Caki2 (cell line): ENCODE measurements around the gene B3GLCT. TPM values are rescaled to one million over a fixed set of nuclear protein-coding genes. Genes with fewer than 3 reads are reported as not detected.
A peak's percentile ranks its signal among the peaks of the same experiment; 100 is the strongest.

Source experiments
- DNase-seq: peaks from one replicate; pipeline ENCODE4 v3.0.0-alpha.2; 2015; ENCODE audit warnings: low read depth
- in situ Hi-C: cut with HindIII; loops from 2 replicates; pipeline ENCODE4 v1.10.0; 2016; ENCODE audit warnings: low sequenced_read_pairs, low pct_unique_long_range_greater_than_20kb, mixed read lengths
- total RNA-seq: library from RNA; depleted of rRNA; stranded (reverse); fragments of >200 nt; shearing (Covaris generic); gene quantifications from 2 replicates; pipeline ENCODE4 v1.2.3, GENCODE V29; 2014; ENCODE audit warnings: low replicate concordance; rRNA removed

Gene B3GLCT
- total RNA-seq, 1 experiment from 2014 or later, result 8.7 TPM

- in situ Hi-C loops, result no loop called here
Measured at GRCh38 chr13:31357581-31357980, 157.8 kb downstream of the B3GLCT start.

GRCh38 chr13:31361673-31362072 is 161.9 kb downstream of the B3GLCT start:
- peak; percentile 4 for DNase-seq
- in situ Hi-C loops, result no loop called here

More at GRCh38 chr13:31357581-31357980, 157.8 kb downstream of the B3GLCT start:
- no peak for DNase-seq

GRCh38 chr13:31365630-31366029 is 165.9 kb downstream of the B3GLCT start:
- no peak for DNase-seq
- in situ Hi-C loops, result no loop called here

- no peak for DNase-seq
- in situ Hi-C loops, result no loop called here
Measured at GRCh38 chr13:31367410-31367809, 167.6 kb downstream of the B3GLCT start.

GRCh38 chr13:31369213-31369612 is 169.4 kb downstream of the B3GLCT start:
- in situ Hi-C loops, result no loop called here
- no peak for DNase-seq

GRCh38 chr13:31372454-31372853 is 172.7 kb downstream of the B3GLCT start:
- in situ Hi-C loops, result no loop called here
- DNase-seq, result no peak

GRCh38 chr13:31374682-31375081 is 174.9 kb downstream of the B3GLCT start:
- in situ Hi-C loops, result no loop called here

GRCh38 chr13:31377946-31378345 is 178.2 kb downstream of the B3GLCT start:
- in situ Hi-C loops, result no loop called here
- no peak for DNase-seq

More at GRCh38 chr13:31374682-31375081, 174.9 kb downstream of the B3GLCT start:
- DNase-seq, result no peak

- no peak for DNase-seq
- in situ Hi-C loops, result no loop called here
Measured at GRCh38 chr13:31380715-31381114, 180.9 kb downstream of the B3GLCT start.

Other genes starting within 250 kb of the B3GLCT start
- gene HSPH1, start 38.1 kb upstream of the B3GLCT start, total RNA-seq, result 62.4 and 82.0 TPM in 2 replicates